CD4-positive, alpha-beta T cell (primary cell): ENCODE measurements around the gene DOK3. TPM values are rescaled to one million over a fixed set of nuclear protein-coding genes. Genes with fewer than 3 reads are reported as not detected.

Source experiments
- ATAC-seq: fragments of 200-7000 bp; cut with Tn5 transposase; one replicate; pipeline ENCODE4 v1.10.0; 2022; ENCODE audit warnings: mild to moderate bottlenecking; ENCODE audit not compliant: poor library complexity
- CTCF ChIA-PET: fragments of 350-600 bp; sonication (Branson Sonifier 250); formaldehyde crosslinking; loops from one replicate; lab custom pipeline; 2021; ENCODE audit warnings: antibody characterized with exemption, inconsistent platforms; lab: Charles Lee
- POLR2A ChIA-PET: fragments of 350-600 bp; sonication (Branson Sonifier 250); formaldehyde crosslinking; loops from one replicate; lab custom pipeline; 2021; ENCODE audit warnings: antibody characterized with exemption, inconsistent platforms; lab: Charles Lee
- DNase-seq, 14 experiments: peaks; one replicate each; pipeline ENCODE4 v3.0.0-alpha.2; 2013 to 2020; ENCODE audit warnings: mixed read lengths in 2 of 14
- H3K27ac ChIP-seq, 2 donors: one replicate each; pipeline versions ENCODE4 v1.5.1 to v1.7.0; 2013; ENCODE audit warnings: low read length in 2 of 2, low read depth in 1 of 2, mild to moderate bottlenecking in 1 of 2
- H3K27me3 ChIP-seq, 2 experiments: 1 replicate in 1 of 2; 2 replicates in 1 of 2; pipeline versions ENCODE4 v1.6.1 to v1.7.0; 2013; ENCODE audit warnings: low read length in 2 of 2, control low read depth in 1 of 2, mild to moderate bottlenecking in 1 of 2, moderate library complexity in 1 of 2; ENCODE audit not compliant: insufficient read depth in 2 of 2, control insufficient read depth in 1 of 2
- H3K36me3 ChIP-seq: one replicate; pipeline ENCODE4 v1.6.1; 2013; ENCODE audit warnings: low read length, control low read depth; ENCODE audit not compliant: insufficient read depth
- H3K4me1 ChIP-seq: one replicate; pipeline ENCODE4 v1.6.1; 2013; ENCODE audit warnings: low read length, control low read depth; ENCODE audit not compliant: insufficient read depth
- H3K4me3 ChIP-seq: one replicate; pipeline ENCODE4 v1.5.1; 2013; ENCODE audit warnings: mild to moderate bottlenecking, low read length, moderate library complexity
- H3K9me3 ChIP-seq, 2 experiments: 1 replicate in 1 of 2; 2 replicates in 1 of 2; pipeline versions ENCODE4 v1.6.1 to v1.7.0; 2013; ENCODE audit warnings: low read length in 2 of 2, mild to moderate bottlenecking in 2 of 2, control low read depth in 1 of 2, moderate library complexity in 1 of 2; ENCODE audit not compliant: control insufficient read depth in 1 of 2, insufficient read depth in 1 of 2
- H3K27ac Mint-ChIP-seq: one replicate; pipeline ENCODE4 v1.8.0; 2020; ENCODE audit warnings: mixed read lengths
- H3K27me3 Mint-ChIP-seq: one replicate; pipeline ENCODE4 v1.8.0; 2021; ENCODE audit warnings: mixed read lengths
- H3K36me3 Mint-ChIP-seq: one replicate; pipeline ENCODE4 v1.8.0; 2021; ENCODE audit warnings: low read depth, mixed read lengths
- H3K4me1 Mint-ChIP-seq: one replicate; pipeline ENCODE4 v1.8.0; 2021; ENCODE audit warnings: low read depth, mixed read lengths
- H3K4me3 Mint-ChIP-seq: one replicate; pipeline ENCODE4 v1.8.0; 2020; ENCODE audit warnings: mild to moderate bottlenecking, mixed read lengths
- H3K9me3 Mint-ChIP-seq: one replicate; pipeline ENCODE4 v1.8.0; 2020; ENCODE audit warnings: mixed read lengths
- CTCF ChIP-seq: fragments of 200-600 bp; IDR thresholded peaks from one replicate; pipeline ENCODE4 v1.8.0; 2022; ENCODE audit warnings: antibody characterized with exemption, mild to moderate bottlenecking
- intact Hi-C, 2 experiments: fragments of 100-400 bp; cut with DNase I in 1 of 2; cut with micrococcal nuclease in 1 of 2; formaldehyde crosslinking; loops; one replicate each; pipeline versions ENCODE4 v1.15.1 to v1.9.0; 2023 to 2025; cut with DNase I, micrococcal nuclease
- total RNA-seq, 174 experiments: library from RNA in 2 of 174; stranded (reverse) in 2 of 174; gene quantifications; one replicate each; pipeline ENCODE4 v1.2.3 and lab custom pipeline; 2021 to 2026

Gene DOK3
- total RNA-seq, 2 experiments from 2014 or later: 1.3 to 1.4 TPM

GRCh38 chr5:177553671-177554429 lies 44.2 kb upstream of the DOK3 start:
- CTCF ChIA-PET: no interaction called here

GRCh38 chr5:177552839-177553455 lies 43.3 kb upstream of the DOK3 start:
- Histone ChIP-seq H3K27ac (no peak overlapping the region), H3K4me3 (peak overlapping the region; percentile 81), H3K9me3 (no peaks in the 10 kb centered on the region), H3K27me3 (no peaks in the 10 kb centered on the region), H3K4me1 (peaks cover 30% of the 10 kb centered on the region), H3K36me3 (peaks cover 12% of the 10 kb centered on the region)
- ChIA-PET CTCF (interaction anchor here (0.7 kb wide), 1 partner anchor 150 kb away, joined by 3 read pairs; no protein-coding TSS in a partner anchor), POLR2A (interaction anchor here (1.7 kb wide), 1 partner anchor 32 kb away, joined by 4 read pairs; no protein-coding TSS in a partner anchor)
- DNase-seq: peak in 1 of 14 experiments; percentile 25
- peak overlapping the region; percentile 86 for H3K4me3 Mint-ChIP-seq
- TF ChIP-seq CTCF: no peak
- H3K27me3 Mint-ChIP-seq: no peaks in the 10 kb centered on the region
- H3K4me1 Mint-ChIP-seq: peaks cover 53% of the 10 kb centered on the region
- no peaks in the 10 kb centered on the region for H3K9me3 Mint-ChIP-seq
- no peak for ATAC-seq
- intact Hi-C loops: loop anchor here in 1 of 2 experiments (5.0 kb wide), 1 partner anchor 649 kb away; the partner anchor contains the start of gene HNRNPAB
- H3K27ac Mint-ChIP-seq: peak overlapping the region; percentile 24
- peaks cover 27% of the 10 kb centered on the region for H3K36me3 Mint-ChIP-seq

More at GRCh38 chr5:177553671-177554429, 44.2 kb upstream of the DOK3 start:
- Mint-ChIP-seq H3K4me3 (peak overlapping the region; percentile 86), H3K9me3 (no peaks in the 10 kb centered on the region), H3K27me3 (no peaks in the 10 kb centered on the region), H3K4me1 (peaks cover 46% of the 10 kb centered on the region), H3K27ac (peak overlapping the region; percentile 71), H3K36me3 (peaks cover 25% of the 10 kb centered on the region)
- Histone ChIP-seq H3K4me1 (peaks cover 30% of the 10 kb centered on the region), H3K9me3 (no peaks in the 10 kb centered on the region), H3K4me3 (peak overlapping the region; percentile 81), H3K36me3 (peaks cover 12% of the 10 kb centered on the region), H3K27ac (no peak overlapping the region), H3K27me3 (no peaks in the 10 kb centered on the region)
- DNase-seq (peak in 13 of 14 experiments; percentile 7 to 58 (median 31)), ATAC-seq (peak; percentile 32)
- POLR2A ChIA-PET: no interaction called here
- intact Hi-C loops: loop anchor here in 1 of 2 experiments (2.0 to 5.0 kb wide), 4 partner anchors 37 to 648 kb away; partner anchors contain the start of genes B4GALT7, DDX41 and HNRNPAB
- no peak for TF ChIP-seq CTCF

- ATAC-seq: no peak
- no peak for DNase-seq
- no peak for TF ChIP-seq CTCF
- Mint-ChIP-seq H3K36me3 (peaks cover 36% of the 10 kb centered on the region), H3K4me3 (peak overlapping the region; percentile 69), H3K27ac (no peak overlapping the region), H3K27me3 (no peaks in the 10 kb centered on the region), H3K4me1 (peaks cover 49% of the 10 kb centered on the region), H3K9me3 (no peaks in the 10 kb centered on the region)
- CTCF ChIA-PET: no interaction called here
- Histone ChIP-seq H3K36me3 (peaks cover 19% of the 10 kb centered on the region), H3K4me3 (no peak overlapping the region), H3K4me1 (peaks cover 25% of the 10 kb centered on the region), H3K9me3 (no peaks in the 10 kb centered on the region), H3K27ac (no peak overlapping the region), H3K27me3 (no peaks in the 10 kb centered on the region)
- intact Hi-C loops: loop anchor here in 1 of 2 experiments (5.0 kb wide), 1 partner anchor 652 kb away; the partner anchor contains the start of gene HNRNPAB
- POLR2A ChIA-PET: no interaction called here
Observed at GRCh38 chr5:177550122-177550521, 40.5 kb upstream of the DOK3 start.
